Caco-2 (cell line): Measurements from ENCODE around the gene PDZD8. TPM values are rescaled to one million over a fixed set of nuclear protein-coding genes. Genes with fewer than 3 reads are reported as not detected.

Experiments used
- BruUV-seq: library from RNA; stranded (reverse); fragments of 400-500 nt; replicated peaks from 2 replicates; lab custom pipeline; 2021; lab: Mats Ljungman, UMichigan
- CTCF ChIA-PET: fragments of 300-600 bp; sonication (Branson Sonifier 250); formaldehyde crosslinking; loops from one replicate; lab custom pipeline; 2022; ENCODE audit warnings: antibody characterized with exemption; lab: Charles Lee
- POLR2A ChIA-PET: fragments of 300-600 bp; sonication (Branson Sonifier 250); formaldehyde crosslinking; loops from one replicate; lab custom pipeline; 2022; ENCODE audit warnings: antibody characterized with exemption; lab: Charles Lee
- DNase-seq, 2 experiments: peaks; one replicate each; pipeline versions ENCODE4 v3.0.0 to v3.0.0-alpha.2; 2020 to 2022
- H3K27me3 ChIP-seq: replicated peaks from 2 replicates; pipeline ENCODE4 v1.6.0; 2011; ENCODE audit warnings: low read length; ENCODE audit not compliant: control insufficient read depth, insufficient read depth
- H3K36me3 ChIP-seq: 2 replicates; pipeline ENCODE4 v1.5.1; 2011; ENCODE audit warnings: low read length; ENCODE audit not compliant: control insufficient read depth, insufficient read depth
- H3K4me1 ChIP-seq: fragments of 250-450 bp; sonication (Bioruptor Pico); 2 replicates; pipeline ENCODE4 v1.5.1; 2020; ENCODE audit warnings: mild to moderate bottlenecking
- H3K4me3 ChIP-seq: 2 replicates; pipeline ENCODE4 v1.5.1; 2011; ENCODE audit warnings: low read depth, mild to moderate bottlenecking, control low read depth, low read length
- H3K9me3 ChIP-seq: fragments of 250-450 bp; sonication (Bioruptor Pico); 2 replicates; pipeline ENCODE4 v1.5.1; 2020; ENCODE audit warnings: mild to moderate bottlenecking, moderate library complexity
- H3K27ac Mint-ChIP-seq: one replicate; pipeline ENCODE4 v1.8.0; 2022; ENCODE audit warnings: mixed read lengths; ENCODE audit not compliant: unreplicated experiment
- H3K27me3 Mint-ChIP-seq: one replicate; pipeline ENCODE4 v1.8.0; 2022; ENCODE audit warnings: mixed read lengths; ENCODE audit not compliant: insufficient read depth, unreplicated experiment
- H3K36me3 Mint-ChIP-seq: one replicate; pipeline ENCODE4 v1.8.0; 2022; ENCODE audit warnings: mild to moderate bottlenecking, mixed read lengths; ENCODE audit not compliant: insufficient read depth, unreplicated experiment
- H3K4me1 Mint-ChIP-seq: one replicate; pipeline ENCODE4 v1.8.0; 2022; ENCODE audit warnings: low read depth, mixed read lengths; ENCODE audit not compliant: unreplicated experiment
- H3K4me3 Mint-ChIP-seq: one replicate; pipeline ENCODE4 v1.8.0; 2022; ENCODE audit warnings: mild to moderate bottlenecking, moderate library complexity, mixed read lengths; ENCODE audit not compliant: unreplicated experiment
- H3K9me3 Mint-ChIP-seq: one replicate; pipeline ENCODE4 v1.8.0; 2022; ENCODE audit warnings: mixed read lengths; ENCODE audit not compliant: unreplicated experiment
- intact Hi-C: fragments of 100-400 bp; cut with micrococcal nuclease; formaldehyde crosslinking; loops from one replicate; pipeline ENCODE4 v1.10.0; 2022; ENCODE audit not compliant: unreplicated experiment
- total RNA-seq: library from RNA; stranded (reverse); gene quantifications from 2 replicates; pipeline ENCODE4 v1.2.3, GENCODE V29; 2022
- TF ChIP-seq, protein P1 (sequence below), 2 experiments: fragments of 200-600 bp in 1 of 2; IDR thresholded peaks; 1 replicate in 1 of 2; 2 replicates in 1 of 2; pipeline versions ENCODE4 v1.5.1 to v1.8.0; 2011 to 2022; ENCODE audit warnings: antibody characterized with exemption in 1 of 2, control low read depth in 1 of 2, inconsistent platforms in 1 of 2, low read depth in 1 of 2, low read length in 1 of 2, mild to moderate bottlenecking in 1 of 2, moderate library complexity in 1 of 2; ENCODE audit not compliant: insufficient read depth in 1 of 2, severe bottlenecking in 1 of 2, unreplicated experiment in 1 of 2

Gene PDZD8
- total RNA-seq, 1 experiment from 2014 or later = 49.4 TPM

DNA sequence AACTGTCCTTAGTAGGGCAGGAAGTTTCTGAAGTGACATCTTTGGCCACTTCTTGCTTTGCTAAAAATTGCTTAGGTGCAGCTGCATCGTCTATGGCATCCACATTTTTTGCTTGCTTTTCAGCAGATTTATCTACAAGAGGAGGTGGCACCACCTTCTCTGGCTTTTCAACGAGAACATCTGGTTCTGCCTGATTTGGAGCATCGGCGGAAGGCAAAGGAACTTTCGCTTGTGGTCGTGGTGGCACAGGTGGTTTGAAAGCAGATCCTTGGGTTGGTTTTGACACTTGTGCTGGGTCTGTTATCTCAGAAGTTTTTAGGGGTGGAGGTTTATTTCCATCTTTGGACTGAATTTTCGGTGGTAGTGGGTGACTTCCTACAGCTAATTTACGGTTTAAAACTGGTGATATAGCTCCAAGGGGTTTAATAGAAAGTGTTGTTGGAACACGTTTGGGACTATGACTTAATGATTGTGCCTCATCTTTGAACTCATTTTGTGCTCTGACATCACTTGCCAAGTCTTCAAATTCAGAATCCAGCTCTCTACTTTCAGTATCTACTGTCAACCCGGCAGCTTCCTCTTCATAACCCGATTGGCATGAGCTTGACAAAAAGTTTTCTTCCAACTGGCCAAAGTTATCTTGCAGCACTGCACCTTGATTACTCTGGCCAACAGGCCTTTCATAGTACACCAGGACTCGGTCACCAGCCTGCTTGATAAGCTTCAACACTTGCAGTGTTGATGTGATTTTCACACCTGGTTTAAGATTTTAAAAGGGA lies 90.3 kb downstream of the PDZD8 start:
- no peak overlapping the region for H3K27ac Mint-ChIP-seq
- ChIA-PET CTCF (no interaction called here), POLR2A (no interaction called here)
- H3K27me3 Mint-ChIP-seq = no peaks in the 10 kb centered on the region
- H3K9me3 Mint-ChIP-seq = no peaks in the 10 kb centered on the region
- no peak overlapping the region for H3K4me3 Mint-ChIP-seq
- no peaks in the 10 kb centered on the region; the same call in none of the 2 replicates for H3K36me3 ChIP-seq
- TF ChIP-seq, protein P1, sequence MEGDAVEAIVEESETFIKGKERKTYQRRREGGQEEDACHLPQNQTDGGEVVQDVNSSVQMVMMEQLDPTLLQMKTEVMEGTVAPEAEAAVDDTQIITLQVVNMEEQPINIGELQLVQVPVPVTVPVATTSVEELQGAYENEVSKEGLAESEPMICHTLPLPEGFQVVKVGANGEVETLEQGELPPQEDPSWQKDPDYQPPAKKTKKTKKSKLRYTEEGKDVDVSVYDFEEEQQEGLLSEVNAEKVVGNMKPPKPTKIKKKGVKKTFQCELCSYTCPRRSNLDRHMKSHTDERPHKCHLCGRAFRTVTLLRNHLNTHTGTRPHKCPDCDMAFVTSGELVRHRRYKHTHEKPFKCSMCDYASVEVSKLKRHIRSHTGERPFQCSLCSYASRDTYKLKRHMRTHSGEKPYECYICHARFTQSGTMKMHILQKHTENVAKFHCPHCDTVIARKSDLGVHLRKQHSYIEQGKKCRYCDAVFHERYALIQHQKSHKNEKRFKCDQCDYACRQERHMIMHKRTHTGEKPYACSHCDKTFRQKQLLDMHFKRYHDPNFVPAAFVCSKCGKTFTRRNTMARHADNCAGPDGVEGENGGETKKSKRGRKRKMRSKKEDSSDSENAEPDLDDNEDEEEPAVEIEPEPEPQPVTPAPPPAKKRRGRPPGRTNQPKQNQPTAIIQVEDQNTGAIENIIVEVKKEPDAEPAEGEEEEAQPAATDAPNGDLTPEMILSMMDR (IDR thresholded peaks at IDR 0.05; ENCODE audit: insufficient read depth in 1 of 2, low read depth in 1 of 2, low read length in 1 of 2, severe bottlenecking in 1 of 2, unreplicated experiment in 1 of 2) = no peak
- H3K4me3 ChIP-seq = no peak overlapping the region
- H3K27me3 ChIP-seq = no peaks in the 10 kb centered on the region
- H3K4me1 ChIP-seq = no peaks in the 10 kb centered on the region
- no peaks in the 10 kb centered on the region for H3K4me1 Mint-ChIP-seq
- H3K9me3 ChIP-seq = no peaks in the 10 kb centered on the region
- H3K36me3 Mint-ChIP-seq = peaks cover 6% of the 10 kb centered on the region
- DNase-seq = no peak
- no TSS peak for BruUV-seq
- intact Hi-C loops = no loop called here

DNA sequence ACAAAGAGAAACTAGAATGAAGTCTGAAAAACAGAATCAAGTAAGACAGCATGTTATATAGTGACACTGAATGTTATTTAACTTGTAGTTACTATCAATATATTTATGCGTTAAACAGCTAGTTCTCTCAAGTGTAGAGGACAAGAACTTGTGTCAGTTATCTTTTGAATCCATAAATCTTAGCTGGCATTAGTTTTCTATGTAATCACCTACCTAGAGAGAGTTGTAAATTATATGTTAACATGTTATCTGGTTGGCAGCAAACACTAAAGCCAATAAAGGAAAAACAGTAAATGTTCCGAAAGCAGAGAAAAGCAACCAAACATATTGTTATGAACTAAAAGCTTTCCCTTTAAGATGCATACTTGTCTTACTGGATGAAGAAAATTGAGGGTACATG lies 97.6 kb downstream of the PDZD8 start:
- ChIA-PET POLR2A (no interaction called here), CTCF (no interaction called here)
- no peaks in the 10 kb centered on the region; the same call in 1 of the 2 replicates for H3K36me3 ChIP-seq
- Mint-ChIP-seq H3K9me3 (no peaks in the 10 kb centered on the region), H3K36me3 (peaks cover 5% of the 10 kb centered on the region), H3K4me1 (no peaks in the 10 kb centered on the region), H3K4me3 (no peak overlapping the region), H3K27me3 (no peaks in the 10 kb centered on the region), H3K27ac (no peak overlapping the region)
- BruUV-seq = no TSS peak
- H3K27me3 ChIP-seq = no peaks in the 10 kb centered on the region
- no peak overlapping the region for H3K4me3 ChIP-seq
- TF ChIP-seq, protein P1 (IDR thresholded peaks at IDR 0.05; ENCODE audit: insufficient read depth in 1 of 2, low read depth in 1 of 2, low read length in 1 of 2, severe bottlenecking in 1 of 2, unreplicated experiment in 1 of 2) = no peak
- intact Hi-C loops = no loop called here
- no peaks in the 10 kb centered on the region for H3K4me1 ChIP-seq
- no peak for DNase-seq
- H3K9me3 ChIP-seq = no peaks in the 10 kb centered on the region

DNA sequence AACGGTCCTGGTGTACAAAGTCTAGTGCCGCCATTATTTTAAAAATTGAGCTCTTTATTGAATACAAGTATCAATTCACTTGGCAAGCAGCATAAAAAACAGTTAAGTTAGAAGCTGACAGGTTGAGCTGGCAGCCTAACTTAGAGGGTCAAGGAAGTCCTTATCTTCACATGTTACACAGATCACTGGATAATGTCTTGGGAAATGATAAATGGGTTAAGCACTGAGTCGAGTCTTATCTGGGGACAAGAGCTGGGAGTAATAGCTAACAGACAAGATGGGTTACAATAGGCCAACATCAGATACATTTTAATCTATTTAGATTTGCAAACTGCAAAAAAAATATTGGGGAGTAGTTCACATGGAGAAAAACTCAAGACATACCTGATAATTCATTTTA lies 100.1 kb downstream of the PDZD8 start:
- H3K27me3 Mint-ChIP-seq = no peaks in the 10 kb centered on the region
- no TSS peak for BruUV-seq
- no peak overlapping the region for H3K27ac Mint-ChIP-seq
- CTCF ChIA-PET = interaction anchor here (0.9 to 1.0 kb wide), 2 partner anchors 44 to 58 kb away, joined by 3 to 5 read pairs; no protein-coding TSS in a partner anchor
- H3K27me3 ChIP-seq = no peaks in the 10 kb centered on the region
- no peaks in the 10 kb centered on the region for H3K9me3 Mint-ChIP-seq
- peaks cover 12% of the 10 kb centered on the region for H3K4me1 Mint-ChIP-seq
- H3K4me1 ChIP-seq = 0 out of 2 replicates have a peak, but pooled peaks cover 3% of the 10 kb centered on the region
- no peaks in the 10 kb centered on the region for H3K36me3 Mint-ChIP-seq
- TF ChIP-seq, protein P1 (IDR thresholded peaks at IDR 0.05; ENCODE audit: insufficient read depth in 1 of 2, low read depth in 1 of 2, low read length in 1 of 2, severe bottlenecking in 1 of 2, unreplicated experiment in 1 of 2) = no peak
- no peak overlapping the region for H3K4me3 ChIP-seq
- H3K9me3 ChIP-seq = no peaks in the 10 kb centered on the region
- no peaks in the 10 kb centered on the region for H3K36me3 ChIP-seq
- DNase-seq = no peak
- intact Hi-C loops = no loop called here
- H3K4me3 Mint-ChIP-seq = no peak overlapping the region
- POLR2A ChIA-PET = interaction anchor here (0.7 kb wide), 1 partner anchor 9 kb away, joined by 3 read pairs; no protein-coding TSS in a partner anchor
